Measurements from ENCODE around the gene NAA38. TPM values are rescaled to one million over a fixed set of nuclear protein-coding genes. Genes with fewer than 3 reads are reported as not detected.
A peak's percentile ranks its signal among the peaks of the same experiment; 100 is the strongest.
"Not testable (repeated sequence)": the region's sequence is repeated elsewhere in the genome, so short reads cannot be mapped to it uniquely, and the experiment has no call there.

Gene NAA38
- total RNA-seq, 4 donors from 2014 or later, result 45.2 to 80.1 (median 74.8) TPM

GRCh38 chr17:7875804-7876370 lies 18.5 kb upstream of the NAA38 start:
- no peaks in the 10 kb centered on the region for H3K9me3 ChIP-seq
- H3K4me1 ChIP-seq, result peaks cover 0 to 8% (median 0%) of the 10 kb centered on the region in 3 donors
- WGBS, 2 donors, result 81 to 83% methylated on average over 2 of the region's 2 CpGs
- H3K27ac ChIP-seq, result no peak overlapping the region
- TF ChIP-seq POLR2A (IDR thresholded peaks at IDR 0.05) (no peak), CTCF (IDR thresholded peaks at IDR 0.05) (no peak)
- H3K27me3 ChIP-seq, result no peaks in the 10 kb centered on the region
- intact Hi-C loops (cut with DNase I), result no loop called here
- DNase-seq, result no peak
- H3K4me3 ChIP-seq, result no peak overlapping the region
- peaks cover 0 to 43% (median 0%) of the 10 kb centered on the region in 3 donors for H3K36me3 ChIP-seq

GRCh38 chr17:7873051-7873450 lies 15.7 kb upstream of the NAA38 start:
- 58 to 60% methylated on average over 4 of the region's 4 CpGs for WGBS, 2 donors

GRCh38 chr17:7867881-7868329 lies 10.5 kb upstream of the NAA38 start:
- intact Hi-C loops (cut with DNase I), result no loop called here
- H3K27ac ChIP-seq, result peak overlapping the region; percentile 54 to 63 (median 59)
- WGBS, 2 donors, result 23 to 37% methylated on average over 5 of the region's 5 CpGs
- TF ChIP-seq CTCF (IDR thresholded peaks at IDR 0.05), result peak in 2 of 6 experiments; percentile 28 to 41
- no peak for TF ChIP-seq POLR2A (IDR thresholded peaks at IDR 0.05)
- peaks cover 4 to 37% (median 10%) of the 10 kb centered on the region in 3 donors for H3K4me1 ChIP-seq
- peaks cover 0 to 2% (median 0%) of the 10 kb centered on the region in 3 donors for H3K36me3 ChIP-seq
- H3K9me3 ChIP-seq, result no peaks in the 10 kb centered on the region
- no peak for DNase-seq
- no peaks in the 10 kb centered on the region for H3K27me3 ChIP-seq
- no peak overlapping the region for H3K4me3 ChIP-seq

More at GRCh38 chr17:7873051-7873450, 15.7 kb upstream of the NAA38 start:
- Histone ChIP-seq H3K27me3 (no peaks in the 10 kb centered on the region), H3K27ac (no peak overlapping the region), H3K4me1 (peaks cover 2 to 11% (median 2%) of the 10 kb centered on the region in 3 donors), H3K36me3 (peaks cover 0 to 17% (median 0%) of the 10 kb centered on the region in 3 donors), H3K4me3 (no peak overlapping the region), H3K9me3 (no peaks in the 10 kb centered on the region)
- intact Hi-C loops (cut with DNase I), result no loop called here
- TF ChIP-seq CTCF (IDR thresholded peaks at IDR 0.05), result no peak
- TF ChIP-seq POLR2A (IDR thresholded peaks at IDR 0.05), result no peak
- DNase-seq, result no peak

- Histone ChIP-seq H3K36me3 (peaks cover 0 to 21% (median 0%) of the 10 kb centered on the region in 3 donors), H3K9me3 (no peaks in the 10 kb centered on the region), H3K4me1 (peaks cover 4 to 41% (median 10%) of the 10 kb centered on the region in 3 donors), H3K4me3 (no peak overlapping the region), H3K27me3 (no peaks in the 10 kb centered on the region), H3K27ac (peak overlapping the region in 1 of 4 donors; percentile 11)
- TF ChIP-seq CTCF (IDR thresholded peaks at IDR 0.05), result no peak
- no peak for TF ChIP-seq POLR2A (IDR thresholded peaks at IDR 0.05)
- DNase-seq, result no peak
- intact Hi-C loops (cut with DNase I), result loop anchor here (5.0 kb wide), 1 partner anchor 127 kb away; no protein-coding TSS in a partner anchor
- 43 to 62% methylated on average over 5 of the region's 5 CpGs for WGBS, 2 donors
Measured at GRCh38 chr17:7864995-7865650, 7.8 kb upstream of the NAA38 start.

GRCh38 chr17:7864384-7864783 lies 7.0 kb upstream of the NAA38 start:
- intact Hi-C loops (cut with DNase I), result loop anchor here (5.0 kb wide), 1 partner anchor 128 kb away; no protein-coding TSS in a partner anchor
- H3K4me3 ChIP-seq, DNase-seq, H3K9me3 ChIP-seq, H3K27me3 ChIP-seq: not testable (repeated sequence)
- H3K27ac ChIP-seq, result peak overlapping the region in 1 of 4 donors; percentile 11
- 48 to 54% methylated on average over 4 to 5 of the region's 5 CpGs for WGBS, 2 donors
- peaks cover 0 to 29% (median 0%) of the 10 kb centered on the region in 3 donors for H3K36me3 ChIP-seq
- peaks cover 4 to 42% (median 10%) of the 10 kb centered on the region in 3 donors for H3K4me1 ChIP-seq

All from esophagus squamous epithelium (tissue), 5 donors.